BE2C (cell line): Measurements from ENCODE around the gene ZKSCAN8.

Experiments
- DNase-seq: peaks from one replicate; pipeline ENCODE4 v3.0.0-alpha.2; 2020
- H3K27me3 ChIP-seq: fragments of 250-450 bp; sonication (Bioruptor Pico); 2 replicates; pipeline ENCODE4 v1.5.1; 2020; ENCODE audit warnings: mild to moderate bottlenecking
- H3K36me3 ChIP-seq: fragments of 250-450 bp; sonication (Bioruptor Pico); 2 replicates; pipeline ENCODE4 v1.5.1; 2020; ENCODE audit warnings: mild to moderate bottlenecking
- H3K4me1 ChIP-seq: fragments of 250-450 bp; sonication (Bioruptor Pico); 2 replicates; pipeline ENCODE4 v1.5.1; 2020
- H3K4me3 ChIP-seq: 2 replicates; pipeline ENCODE4 v1.5.1; 2011; ENCODE audit warnings: low read depth, low read length
- H3K9me3 ChIP-seq: fragments of 250-450 bp; sonication (Bioruptor Pico); 2 replicates; pipeline ENCODE4 v1.5.1; 2020
- CTCF ChIP-seq: IDR thresholded peaks from 2 replicates; pipeline ENCODE4 v1.5.1; 2012; ENCODE audit warnings: mild to moderate bottlenecking, low read depth, low read length

The ZKSCAN8 gene

GRCh38 chr6:28182255-28182654 lies 40.6 kb downstream of the ZKSCAN8 start:
- Histone ChIP-seq H3K27me3 (peaks cover 11% of the 10 kb centered on the region), H3K9me3 (no peaks in the 10 kb centered on the region), H3K4me3 (no peak overlapping the region), H3K36me3 (no peaks in the 10 kb centered on the region), H3K4me1 (no peaks in the 10 kb centered on the region)
- no peak for DNase-seq
- TF ChIP-seq CTCF: no peak

GRCh38 chr6:28188111-28188979 lies 46.7 kb downstream of the ZKSCAN8 start:
- Histone ChIP-seq H3K9me3 (peaks cover 8% of the 10 kb centered on the region), H3K36me3 (no peaks in the 10 kb centered on the region), H3K27me3 (no peaks in the 10 kb centered on the region; the same call in 1 of the 2 replicates), H3K4me1 (no peaks in the 10 kb centered on the region), H3K4me3 (no peak overlapping the region)
- DNase-seq: no peak
- TF ChIP-seq CTCF: no peak

- Histone ChIP-seq H3K9me3 (no peaks in the 10 kb centered on the region), H3K4me3 (no peak overlapping the region), H3K4me1 (no peaks in the 10 kb centered on the region), H3K27me3 (peaks cover 11% of the 10 kb centered on the region), H3K36me3 (no peaks in the 10 kb centered on the region)
- TF ChIP-seq CTCF: no peak
- DNase-seq: no peak
Observed at GRCh38 chr6:28200020-28200419, 58.3 kb downstream of the ZKSCAN8 start.

GRCh38 chr6:28203201-28203600 lies 61.5 kb downstream of the ZKSCAN8 start:
- no peak for TF ChIP-seq CTCF
- DNase-seq: no peak
- H3K36me3 ChIP-seq: no peaks in the 10 kb centered on the region
- no peaks in the 10 kb centered on the region for H3K4me1 ChIP-seq
- no peaks in the 10 kb centered on the region for H3K9me3 ChIP-seq
- no peak overlapping the region for H3K4me3 ChIP-seq
- H3K27me3 ChIP-seq: peaks cover 42% of the 10 kb centered on the region

GRCh38 chr6:28205879-28206278 lies 64.2 kb downstream of the ZKSCAN8 start:
- Histone ChIP-seq H3K27me3 (peaks cover 61% of the 10 kb centered on the region), H3K36me3 (no peaks in the 10 kb centered on the region), H3K9me3 (no peaks in the 10 kb centered on the region), H3K4me1 (no peaks in the 10 kb centered on the region), H3K4me3 (no peak overlapping the region)
- no peak for TF ChIP-seq CTCF
- DNase-seq: no peak

GRCh38 chr6:28206527-28206926 lies 64.8 kb downstream of the ZKSCAN8 start:
- H3K4me1 ChIP-seq: no peaks in the 10 kb centered on the region
- no peaks in the 10 kb centered on the region for H3K9me3 ChIP-seq
- no peak overlapping the region for H3K4me3 ChIP-seq
- TF ChIP-seq CTCF: no peak
- H3K36me3 ChIP-seq: no peaks in the 10 kb centered on the region
- no peak for DNase-seq
- peaks cover 61% of the 10 kb centered on the region for H3K27me3 ChIP-seq
